B cell (primary cell): ENCODE data around the gene LYSMD3. TPM values are rescaled to one million over a fixed set of nuclear protein-coding genes. Genes with fewer than 3 reads are reported as not detected.

Experiments used
- ATAC-seq: fragments of 200-7000 bp; cut with Tn5 transposase; one replicate; pipeline ENCODE4 v1.10.0; 2021; ENCODE audit warnings: low read depth, mild to moderate bottlenecking, moderate number of reproducible peaks, moderate library complexity
- CTCF ChIA-PET: fragments of 350-600 bp; sonication (Branson Sonifier 250); formaldehyde crosslinking; loops from one replicate; lab custom pipeline; 2021; ENCODE audit warnings: antibody characterized with exemption, inconsistent platforms; lab: Charles Lee
- POLR2A ChIA-PET: fragments of 350-600 bp; sonication (Branson Sonifier 250); formaldehyde crosslinking; loops from one replicate; lab custom pipeline; 2021; ENCODE audit warnings: antibody characterized with exemption; lab: Charles Lee
- DNase-seq: peaks from one replicate; pipeline ENCODE4 v3.0.0; 2013
- H2AFZ ChIP-seq: 2 replicates; pipeline ENCODE4 v1.6.1; 2012; ENCODE audit warnings: mild to moderate bottlenecking, low read depth, low read length; ENCODE audit not compliant: insufficient read depth, poor library complexity, severe bottlenecking
- H3K27ac ChIP-seq, 2 donors: 1 replicate in 1 of 2; 2 replicates in 1 of 2; pipeline ENCODE4 v1.5.1; 2012 to 2013; ENCODE audit warnings: low read length in 2 of 2, mild to moderate bottlenecking in 2 of 2, moderate library complexity in 1 of 2
- H3K27me3 ChIP-seq, 4 experiments: fragments of 200-600 bp in 1 of 4; sonication (generic) in 1 of 4; replicated peaks in 1 of 4; 1 replicate in 2 of 4; 2 replicates in 2 of 4; pipeline versions ENCODE4 v1.6.1 to v1.7.0; 2013 to 2016; ENCODE audit warnings: low read length in 3 of 4, mild to moderate bottlenecking in 2 of 4, mixed read lengths in 1 of 4, moderate library complexity in 1 of 4; ENCODE audit not compliant: insufficient read depth in 4 of 4, control insufficient read depth in 3 of 4; ENCODE audit errors: control extremely low read depth in 1 of 4
- H3K36me3 ChIP-seq, 2 experiments: replicated peaks in 1 of 2; 1 replicate in 1 of 2; 2 replicates in 1 of 2; pipeline versions ENCODE4 v1.6.1 to v1.7.1; 2013; ENCODE audit warnings: low read length in 1 of 2; ENCODE audit not compliant: insufficient read depth in 2 of 2, control insufficient read depth in 1 of 2; ENCODE audit errors: control extremely low read depth in 1 of 2, extremely low read depth in 1 of 2
- H3K4me1 ChIP-seq, 2 donors: fragments of 200-600 bp in 1 of 2; sonication (generic) in 1 of 2; 1 replicate in 1 of 2; 2 replicates in 1 of 2; pipeline versions ENCODE4 v1.5.1 to v1.6.1; 2013 to 2017; ENCODE audit warnings: low read length in 2 of 2; ENCODE audit not compliant: control insufficient read depth in 2 of 2, insufficient read depth in 2 of 2
- H3K4me2 ChIP-seq: replicated peaks from 2 replicates; pipeline ENCODE3; 2012; ENCODE audit warnings: mild to moderate bottlenecking, low read depth, low read length; ENCODE audit not compliant: poor library complexity, severe bottlenecking
- H3K4me3 ChIP-seq, 5 experiments: fragments of 200-600 bp in 1 of 5; sonication (generic) in 1 of 5; 1 replicate in 3 of 5; 2 replicates in 2 of 5; pipeline versions ENCODE4 v1.5.1 to v1.7.0; 2011 to 2016; ENCODE audit warnings: low read length in 4 of 5, mild to moderate bottlenecking in 4 of 5, low read depth in 2 of 5, control low read depth in 1 of 5, moderate library complexity in 1 of 5; ENCODE audit not compliant: insufficient read depth in 1 of 5; ENCODE audit errors: control extremely low read depth in 1 of 5, extremely low read depth in 1 of 5
- H3K79me2 ChIP-seq: fragments of 200-600 bp; sonication (generic); one replicate; pipeline ENCODE4 v1.6.0; 2016; ENCODE audit warnings: low read length; ENCODE audit not compliant: control insufficient read depth, insufficient read depth
- H3K9ac ChIP-seq: fragments of 200-600 bp; sonication (generic); 2 replicates; pipeline ENCODE4 v1.6.1; 2017; ENCODE audit warnings: mild to moderate bottlenecking, low read length, moderate library complexity
- H3K9me3 ChIP-seq, 3 donors: one replicate each; pipeline versions ENCODE4 v1.6.1 to v1.7.1; 2013; ENCODE audit warnings: low read length in 2 of 3; ENCODE audit not compliant: control insufficient read depth in 2 of 3, insufficient read depth in 1 of 3; ENCODE audit errors: control extremely low read depth in 1 of 3
- H4K20me1 ChIP-seq: 2 replicates; pipeline ENCODE4 v1.6.0; 2012; ENCODE audit warnings: mild to moderate bottlenecking, low read length; ENCODE audit not compliant: insufficient read depth, control insufficient read depth, poor library complexity, severe bottlenecking
- H3K27ac Mint-ChIP-seq: one replicate; pipeline ENCODE4 v1.8.0; 2021; ENCODE audit warnings: mixed read lengths
- H3K27me3 Mint-ChIP-seq: one replicate; pipeline ENCODE4 v1.8.0; 2021; ENCODE audit warnings: mixed read lengths
- H3K4me1 Mint-ChIP-seq: one replicate; pipeline ENCODE4 v1.8.0; 2021; ENCODE audit warnings: mixed read lengths
- H3K4me3 Mint-ChIP-seq: one replicate; pipeline ENCODE4 v1.8.0; 2021; ENCODE audit warnings: mixed read lengths
- H3K9me3 Mint-ChIP-seq: one replicate; pipeline ENCODE4 v1.8.0; 2022; ENCODE audit warnings: mixed read lengths; ENCODE audit not compliant: insufficient read depth
- CTCF ChIP-seq: fragments of 200-600 bp; IDR thresholded peaks from one replicate; pipeline ENCODE4 v1.8.0; 2022; ENCODE audit warnings: antibody characterized with exemption, mild to moderate bottlenecking
- EZH2 ChIP-seq: IDR thresholded peaks from 2 replicates; pipeline ENCODE4 v1.6.1; 2012; ENCODE audit warnings: borderline replicate concordance, low read depth, mild to moderate bottlenecking, moderate library complexity, low read length; ENCODE audit not compliant: insufficient read depth, poor library complexity, severe bottlenecking
- WGBS: methylation state at CpG from one replicate; pipeline ENCODE4 v1.1.5; 2013; ENCODE audit warnings: missing lambda C conversion rate; ENCODE audit not compliant: insufficient coverage; 5-methylcytosine and 5-hydroxymethylcytosine counted together
- intact Hi-C: fragments of 100-400 bp; cut with micrococcal nuclease; formaldehyde crosslinking; loops from one replicate; pipeline ENCODE4 v1.10.0; 2022
- polyA plus RNA-seq: library from polyadenylated mRNA; depleted of rRNA; stranded (reverse); fragments of >200 nt; gene quantifications from 2 replicates; pipeline ENCODE4 v1.2.3, GENCODE V29; 2012
- total RNA-seq, 2 donors: library from RNA; stranded (reverse); fragments of 120-200 nt in 1 of 2; gene quantifications; 1 replicate in 1 of 2; 2 replicates in 1 of 2; pipeline versions ENCODE4 v1.2.3 to v1.2.4, GENCODE V29; 2013 to 2022

The LYSMD3 gene
- total and polyA plus RNA-seq, 2 donors (not counting 1 experiment from before 2014, with no cell fraction given) = 6.0 to 25.2 TPM

- no peak for TF ChIP-seq EZH2
- no peak for TF ChIP-seq CTCF
- WGBS = no CpG with 5 or more reads among the region's 2 CpGs
- DNase-seq = no peak
- H3K9me3 Mint-ChIP-seq = peaks cover 3% of the 10 kb centered on the region
- no peak overlapping the region for H3K27ac Mint-ChIP-seq
- no peaks in the 10 kb centered on the region for H3K36me3 ChIP-seq
- H3K9ac ChIP-seq = no peak overlapping the region
- no peak overlapping the region for H3K4me2 ChIP-seq
- ChIA-PET POLR2A (no interaction called here), CTCF (no interaction called here)
- H3K79me2 ChIP-seq = no peaks in the 10 kb centered on the region
- intact Hi-C loops = no loop called here
- ATAC-seq = no peak
- H3K4me3 ChIP-seq = no peak overlapping the region
- H3K4me1 Mint-ChIP-seq = no peaks in the 10 kb centered on the region
- H3K27me3 ChIP-seq = peaks cover 0 to 14% (median 1%) of the 10 kb centered on the region in 4 experiments
- H3K4me3 Mint-ChIP-seq = no peak overlapping the region
- H3K27me3 Mint-ChIP-seq = peaks cover 37% of the 10 kb centered on the region
- no peaks in the 10 kb centered on the region for H4K20me1 ChIP-seq
- no peak overlapping the region for H2AFZ ChIP-seq
- H3K9me3 ChIP-seq = peaks cover 0 to 3% (median 2%) of the 10 kb centered on the region in 3 donors
- H3K27ac ChIP-seq = no peak overlapping the region
- H3K4me1 ChIP-seq = no peaks in the 10 kb centered on the region
Observed at GRCh38 chr5:90570034-90570433, 40.6 kb upstream of the LYSMD3 start.

- Mint-ChIP-seq H3K27ac (no peak overlapping the region), H3K4me3 (no peak overlapping the region), H3K9me3 (peaks cover 3% of the 10 kb centered on the region), H3K4me1 (no peaks in the 10 kb centered on the region), H3K27me3 (peaks cover 35% of the 10 kb centered on the region)
- H3K36me3 ChIP-seq = no peaks in the 10 kb centered on the region
- POLR2A ChIA-PET = no interaction called here
- peaks cover 0 to 3% (median 2%) of the 10 kb centered on the region in 3 donors for H3K9me3 ChIP-seq
- no peaks in the 10 kb centered on the region for H3K4me1 ChIP-seq
- DNase-seq (no peak), ATAC-seq (no peak)
- WGBS = no CpG with 5 or more reads among the region's 1 CpG
- peaks cover 0 to 14% (median 1%) of the 10 kb centered on the region in 4 experiments for H3K27me3 ChIP-seq
- H3K4me3 ChIP-seq = no peak overlapping the region
- no peak for TF ChIP-seq EZH2
- TF ChIP-seq CTCF = no peak
- H3K27ac ChIP-seq = no peak overlapping the region
- no peak overlapping the region for H3K9ac ChIP-seq
- no peaks in the 10 kb centered on the region for H4K20me1 ChIP-seq
- CTCF ChIA-PET = no interaction called here
- no peaks in the 10 kb centered on the region for H3K79me2 ChIP-seq
- intact Hi-C loops = no loop called here
- H2AFZ ChIP-seq = no peak overlapping the region
- H3K4me2 ChIP-seq = no peak overlapping the region
Observed at GRCh38 chr5:90569084-90569483, 39.7 kb upstream of the LYSMD3 start.
